Central memory CD4-positive, alpha-beta T cell (primary cell): ENCODE data around the gene MILR1.
A peak's percentile ranks its signal among the peaks of the same experiment; 100 is the strongest.
"Not testable (repeated sequence)": the region's sequence is repeated elsewhere in the genome, so short reads cannot be mapped to it uniquely, and the experiment has no call there.

ENCODE experiments used
- DNase-seq: peaks from one replicate; pipeline ENCODE4 v3.0.0; 2022

Gene MILR1

GRCh38 chr17:64430036-64430435 lies 18.9 kb upstream of the MILR1 start:
- DNase-seq = not testable (repeated sequence)

GRCh38 chr17:64431534-64431933 lies 17.4 kb upstream of the MILR1 start:
- no peak for DNase-seq

GRCh38 chr17:64437944-64438525 lies 10.9 kb upstream of the MILR1 start:
- no peak for DNase-seq

- DNase-seq = not testable (repeated sequence)
These were observed 9.4 kb upstream of the MILR1 start for GRCh38 chr17:64439521-64439920.

GRCh38 chr17:64439956-64440355 lies 9.0 kb upstream of the MILR1 start:
- DNase-seq = no peak

- peak; percentile 49 for DNase-seq
These were observed 7.0 kb upstream of the MILR1 start for GRCh38 chr17:64441772-64442540.

- DNase-seq = no peak
These were observed 6.4 kb upstream of the MILR1 start for GRCh38 chr17:64442541-64442971.

- no peak for DNase-seq
These were observed 5.7 kb upstream of the MILR1 start for GRCh38 chr17:64443086-64443760.

GRCh38 chr17:64447526-64447925 lies 1.4 kb upstream of the MILR1 start:
- no peak for DNase-seq

GRCh38 chr17:64449545-64449944 lies 630 bp downstream of the MILR1 start:
- no peak for DNase-seq

- DNase-seq = peak; percentile 2
These were observed 7.3 kb downstream of the MILR1 start for GRCh38 chr17:64455993-64456885.

- DNase-seq = no peak
These were observed 8.2 kb downstream of the MILR1 start for GRCh38 chr17:64457156-64457555.

- DNase-seq = no peak
These were observed 9.8 kb downstream of the MILR1 start for GRCh38 chr17:64458756-64459155.

- no peak for DNase-seq
These were observed 10.4 kb downstream of the MILR1 start for GRCh38 chr17:64459284-64459747.

GRCh38 chr17:64459818-64460217 lies 10.9 kb downstream of the MILR1 start:
- not testable (repeated sequence) for DNase-seq

GRCh38 chr17:64460955-64461354 lies 12.0 kb downstream of the MILR1 start:
- no peak for DNase-seq

GRCh38 chr17:64461788-64462187 lies 12.9 kb downstream of the MILR1 start:
- DNase-seq = no peak

GRCh38 chr17:64466019-64466735 lies 17.3 kb downstream of the MILR1 start:
- DNase-seq = no peak

GRCh38 chr17:64466834-64467233 lies 17.9 kb downstream of the MILR1 start:
- DNase-seq = not testable (repeated sequence)

GRCh38 chr17:64470625-64471024 lies 21.7 kb downstream of the MILR1 start:
- no peak for DNase-seq

GRCh38 chr17:64471440-64471839 lies 22.5 kb downstream of the MILR1 start:
- no peak for DNase-seq

- DNase-seq = no peak
These were observed 23.6 kb downstream of the MILR1 start for GRCh38 chr17:64472564-64472963.
